HepG2 (cell line): ENCODE results near the gene TLCD3B. TPM values are rescaled to one million over a fixed set of nuclear protein-coding genes. Genes with fewer than 3 reads are reported as not detected.

Experiments used
- EHMT2 ChIP-seq: fragments of 200-600 bp; sonication (generic); IDR thresholded peaks from 2 replicates; pipeline ENCODE4 v1.7.0; 2017; ENCODE audit warnings: antibody characterized with exemption, low read depth, low read length, borderline replicate concordance
- GLMP ChIP-seq: sonication (generic); formaldehyde crosslinking; IDR thresholded peaks from 2 replicates; pipeline ENCODE4 v1.9.0; 2021; ENCODE audit warnings: missing genetic modification reagents, mild to moderate bottlenecking, borderline replicate concordance
- HCFC1 ChIP-seq: fragments of 150-350 bp; IDR thresholded peaks from 2 replicates; pipeline ENCODE4 v1.6.1; 2014; ENCODE audit warnings: low read depth, low read length
- HOXA3 ChIP-seq: sonication (generic); formaldehyde crosslinking; IDR thresholded peaks from 2 replicates; pipeline ENCODE4 v1.5.0; 2020; ENCODE audit warnings: missing genetic modification reagents
- IKZF4 ChIP-seq: sonication (generic); formaldehyde crosslinking; IDR thresholded peaks from 2 replicates; pipeline ENCODE4 v1.5.1; 2020; ENCODE audit warnings: borderline replicate concordance, mild to moderate bottlenecking, low read depth, missing genetic modification reagents; ENCODE audit errors: not compliant biosample characterization
- LCORL ChIP-seq, 2 experiments: fragments of 450-650 bp in 1 of 2; sonication (generic) in 1 of 2; formaldehyde crosslinking in 1 of 2; IDR thresholded peaks; 2 replicates each; pipeline versions ENCODE4 v1.5.0 to v1.6.1; 2017 to 2020; ENCODE audit warnings: antibody characterized with exemption in 1 of 2, missing genetic modification reagents in 1 of 2
- MIXL1 ChIP-seq: IDR thresholded peaks from 2 replicates; pipeline ENCODE4 v1.6.1; 2016
- MTERF4 ChIP-seq: sonication (generic); formaldehyde crosslinking; IDR thresholded peaks from 2 replicates; pipeline ENCODE4 v1.8.0; 2023; ENCODE audit warnings: mild to moderate bottlenecking, missing genetic modification reagents
- NCOA5 ChIP-seq: sonication (generic); formaldehyde crosslinking; IDR thresholded peaks from 2 replicates; pipeline ENCODE4 v1.4.0; 2020; ENCODE audit warnings: missing genetic modification reagents
- NFKBIZ ChIP-seq: IDR thresholded peaks from 2 replicates; pipeline ENCODE4 v1.6.1; 2018; ENCODE audit warnings: missing genetic modification reagents, missing compliant biosample characterization
- NR0B2 ChIP-seq: sonication (generic); formaldehyde crosslinking; IDR thresholded peaks from 2 replicates; pipeline ENCODE4 v1.4.0; 2020; ENCODE audit warnings: mild to moderate bottlenecking, missing genetic modification reagents
- RAD21 ChIP-seq: fragments of 450-650 bp; formaldehyde crosslinking; IDR thresholded peaks from 2 replicates; pipeline ENCODE4 v1.5.0; 2020; ENCODE audit warnings: mild to moderate bottlenecking
- RFX3 ChIP-seq: IDR thresholded peaks from 2 replicates; pipeline ENCODE4 v1.6.1; 2016; ENCODE audit warnings: missing biosample characterization, missing genetic modification reagents
- RFXAP ChIP-seq: sonication (generic); formaldehyde crosslinking; IDR thresholded peaks from 2 replicates; pipeline ENCODE4 v1.4.0; 2020; ENCODE audit warnings: missing genetic modification reagents, borderline replicate concordance
- SAP130 ChIP-seq: IDR thresholded peaks from 2 replicates; pipeline ENCODE4 v1.6.1; 2016; ENCODE audit warnings: low read depth
- SOX5 ChIP-seq: IDR thresholded peaks from 2 replicates; pipeline ENCODE4 v1.6.1; 2016; ENCODE audit warnings: borderline replicate concordance
- THRA ChIP-seq: sonication (generic); formaldehyde crosslinking; IDR thresholded peaks from 2 replicates; pipeline ENCODE4 v1.4.0; 2020; ENCODE audit warnings: missing genetic modification reagents, borderline replicate concordance
- ZNF263 ChIP-seq: sonication (generic); formaldehyde crosslinking; IDR thresholded peaks from 2 replicates; pipeline ENCODE4 v1.4.0; 2020; ENCODE audit warnings: missing genetic modification reagents
- ZNF644 ChIP-seq: IDR thresholded peaks from 2 replicates; pipeline ENCODE4 v1.6.1; 2016; ENCODE audit warnings: low read depth
- ZNF720 ChIP-seq: sonication (generic); formaldehyde crosslinking; IDR thresholded peaks from 2 replicates; pipeline ENCODE4 v1.4.0; 2020; ENCODE audit warnings: missing genetic modification reagents
- ZNF747 ChIP-seq: sonication (generic); formaldehyde crosslinking; IDR thresholded peaks from 2 replicates; pipeline ENCODE4 v1.8.1; 2023; ENCODE audit warnings: missing genetic modification reagents, mild to moderate bottlenecking, borderline replicate concordance
- ZNF768 ChIP-seq: sonication (generic); formaldehyde crosslinking; IDR thresholded peaks from 2 replicates; pipeline ENCODE4 v1.4.0; 2020; ENCODE audit warnings: missing genetic modification reagents
- ZNF790 ChIP-seq: sonication (generic); formaldehyde crosslinking; IDR thresholded peaks from 2 replicates; pipeline ENCODE4 v1.8.0; 2022; ENCODE audit warnings: missing genetic modification reagents, mild to moderate bottlenecking, borderline replicate concordance
- ZNF891 ChIP-seq: sonication (generic); formaldehyde crosslinking; IDR thresholded peaks from 2 replicates; pipeline ENCODE4 v1.5.0; 2020; ENCODE audit warnings: mild to moderate bottlenecking, missing genetic modification reagents
- polyA plus RNA-seq, 8 experiments: library from polyadenylated mRNA; depleted of rRNA in 3 of 8; stranded (reverse) in 7 of 8; unstranded in 1 of 8; fragments of >200 nt; fragmentation: Illumina TruSeq in 4 of 8; extraction: Trizol in 4 of 8; gene quantifications; 2 replicates each; pipeline versions ENCODE4 v1.2.1 to v1.2.3, GENCODE V29; 2011 to 2016; ENCODE audit warnings: low read depth in 4 of 8, missing spikeins in 1 of 8, mixed read lengths in 1 of 8; ENCODE audit not compliant: insufficient read depth in 1 of 8
- total RNA-seq, 5 experiments: library from RNA; depleted of rRNA; stranded (reverse); fragments of >200 nt; fragmentation: Illumina TruSeq; extraction: Trizol; gene quantifications; 2 replicates each; pipeline ENCODE4 v1.2.3, GENCODE V29; 2016; ENCODE audit warnings: low read depth in 1 of 5

The TLCD3B gene
- total and polyA plus RNA-seq, 2 of the 13 experiments (the other 11 are each of a cell fraction or from before 2014, with no cell fraction given), result not detected

- TF ChIP-seq ZNF263 (CRISPR knock-in tag) (peak; percentile 45; the same call in 1 of the 2 replicates), HOXA3 (peak; percentile 100), GLMP (CRISPR knock-in tag) (no peak), SAP130 (CRISPR knock-in tag) (peak; percentile 94), THRA (CRISPR knock-in tag) (peak; percentile 68; the same call in 1 of the 2 replicates), RFX3 (CRISPR knock-in tag) (no peak), LCORL (IDR thresholded peaks at IDR 0.05) (no peak), LCORL (CRISPR knock-in tag; IDR thresholded peaks at IDR 0.05) (peak; percentile 65; the same call in 1 of the 2 replicates), EHMT2 (no peak), IKZF4 (CRISPR knock-in tag) (peak; percentile 71), MIXL1 (CRISPR knock-in tag) (peak; percentile 28; the same call in 1 of the 2 replicates), SOX5 (CRISPR knock-in tag) (0 out of 2 replicates have a peak, but pooled peaks have one; percentile 62), ZNF720 (CRISPR knock-in tag) (no peak), NFKBIZ (CRISPR knock-in tag) (no peak; the same call in 1 of the 2 replicates), NCOA5 (CRISPR knock-in tag) (no peak), NR0B2 (CRISPR knock-in tag) (peak; percentile 67), MTERF4 (CRISPR knock-in tag) (peak; percentile 51), ZNF747 (CRISPR knock-in tag) (peak; percentile 40; the same call in 1 of the 2 replicates), ZNF891 (peak; percentile 65), HCFC1 (peak; percentile 94), ZNF790 (no peak; the same call in 1 of the 2 replicates), ZNF768 (CRISPR knock-in tag) (no peak), RAD21 (peak; percentile 44; the same call in 1 of the 2 replicates), ZNF644 (CRISPR knock-in tag) (peak; percentile 10; the same call in 1 of the 2 replicates), RFXAP (CRISPR knock-in tag) (peak; percentile 91)
Measured at GRCh38 chr16:29995911-29996765, 34.9 kb downstream of the TLCD3B start, which contains the start of gene INO80E (continued).
